ENCODE data around the gene GPANK1.

GRCh38 chr6:31706599-31706998 lies 41.8 kb upstream of the GPANK1 start, which contains the start of gene LY6G6F:
- TF ChIP-seq EZH2 (IDR thresholded peaks at IDR 0.05; ENCODE audit: low read length, missing control alignments) (no peak), CTCF (conservative IDR thresholded peaks at IDR 0.05 in 1 of 2, IDR thresholded peaks at IDR 0.05 in 1 of 2; ENCODE audit: low read depth in 1 of 2, low read length in 2 of 2) (no peak)
